ENCODE results near the gene NRAP.

NRAP gene

GRCh38 chr10:113612154-113612553 lies 51.7 kb downstream of the NRAP start:
- Histone ChIP-seq H2AFZ (ENCODE audit: low read depth, low read length) (no peak overlapping the region), H3K4me1 (ENCODE audit: insufficient read depth, low read length) (no peaks in the 10 kb centered on the region), H3K9me3 (ENCODE audit: insufficient read depth, low read length, severe bottlenecking) (no peaks in the 10 kb centered on the region), H3K9ac (ENCODE audit: low read depth, low read length) (no peak overlapping the region), H3K4me2 (ENCODE audit: insufficient read depth, low read length) (no peak overlapping the region), H4K20me1 (ENCODE audit: insufficient read depth, low read length) (no peaks in the 10 kb centered on the region), H3K36me3 (ENCODE audit: insufficient read depth, low read length) (no peaks in the 10 kb centered on the region), H3K27ac (ENCODE audit: low read length) (no peak overlapping the region), H3K4me3 (ENCODE audit: low read depth in 1 of 2, low read length in 2 of 2) (no peak overlapping the region), H3K27me3 (ENCODE audit: insufficient read depth, low read length, poor library complexity) (peaks cover 5% of the 10 kb centered on the region), H3K79me2 (ENCODE audit: insufficient read depth, low read length) (no peaks in the 10 kb centered on the region)
- ATAC-seq (ENCODE audit: insufficient read depth, low read depth), result no peak
- no peak for DNase-seq
- TF ChIP-seq EZH2 (IDR thresholded peaks at IDR 0.05; ENCODE audit: borderline replicate concordance, low read depth, low read length, severe bottlenecking) (no peak), CTCF (IDR thresholded peaks at IDR 0.05; ENCODE audit: borderline replicate concordance, extremely low read depth, low read length, poor library complexity, severe bottlenecking) (no peak)

- TF ChIP-seq CTCF (IDR thresholded peaks at IDR 0.05; ENCODE audit: borderline replicate concordance, extremely low read depth, low read length, poor library complexity, severe bottlenecking) (no peak), EZH2 (IDR thresholded peaks at IDR 0.05; ENCODE audit: borderline replicate concordance, low read depth, low read length, severe bottlenecking) (no peak)
- Histone ChIP-seq H3K4me3 (ENCODE audit: low read depth in 1 of 2, low read length in 2 of 2) (no peak overlapping the region), H3K9me3 (ENCODE audit: insufficient read depth, low read length, severe bottlenecking) (no peaks in the 10 kb centered on the region), H3K27ac (ENCODE audit: low read length) (no peak overlapping the region), H3K27me3 (ENCODE audit: insufficient read depth, low read length, poor library complexity) (peaks cover 2% of the 10 kb centered on the region), H4K20me1 (ENCODE audit: insufficient read depth, low read length) (no peaks in the 10 kb centered on the region), H3K4me1 (ENCODE audit: insufficient read depth, low read length) (no peaks in the 10 kb centered on the region), H3K9ac (ENCODE audit: low read depth, low read length) (no peak overlapping the region), H3K79me2 (ENCODE audit: insufficient read depth, low read length) (no peaks in the 10 kb centered on the region), H2AFZ (ENCODE audit: low read depth, low read length) (no peak overlapping the region), H3K4me2 (ENCODE audit: insufficient read depth, low read length) (no peak overlapping the region), H3K36me3 (ENCODE audit: insufficient read depth, low read length) (no peaks in the 10 kb centered on the region)
- no peak for DNase-seq
- ATAC-seq (ENCODE audit: insufficient read depth, low read depth), result no peak
Measured at GRCh38 chr10:113610631-113611601, 52.9 kb downstream of the NRAP start.

GRCh38 chr10:113609704-113610108 lies 54.1 kb downstream of the NRAP start:
- no peak for ATAC-seq (ENCODE audit: insufficient read depth, low read depth)
- H3K36me3 ChIP-seq (ENCODE audit: insufficient read depth, low read length), result no peaks in the 10 kb centered on the region
- H2AFZ ChIP-seq (ENCODE audit: low read depth, low read length), result no peak overlapping the region
- no peak overlapping the region for H3K4me2 ChIP-seq (ENCODE audit: insufficient read depth, low read length)
- TF ChIP-seq EZH2 (IDR thresholded peaks at IDR 0.05; ENCODE audit: borderline replicate concordance, low read depth, low read length, severe bottlenecking), result no peak
- TF ChIP-seq CTCF (IDR thresholded peaks at IDR 0.05; ENCODE audit: borderline replicate concordance, extremely low read depth, low read length, poor library complexity, severe bottlenecking), result no peak
- H3K27me3 ChIP-seq (ENCODE audit: insufficient read depth, low read length, poor library complexity), result peaks cover 1% of the 10 kb centered on the region
- H3K9ac ChIP-seq (ENCODE audit: low read depth, low read length), result no peak overlapping the region
- H3K79me2 ChIP-seq (ENCODE audit: insufficient read depth, low read length), result no peaks in the 10 kb centered on the region
- no peak overlapping the region for H3K4me3 ChIP-seq (ENCODE audit: low read depth in 1 of 2, low read length in 2 of 2)
- no peaks in the 10 kb centered on the region for H3K4me1 ChIP-seq (ENCODE audit: insufficient read depth, low read length)
- DNase-seq, result no peak
- H4K20me1 ChIP-seq (ENCODE audit: insufficient read depth, low read length), result no peaks in the 10 kb centered on the region
- no peaks in the 10 kb centered on the region for H3K9me3 ChIP-seq (ENCODE audit: insufficient read depth, low read length, severe bottlenecking)
- no peak overlapping the region for H3K27ac ChIP-seq (ENCODE audit: low read length)

All from DND-41 (cell line).